GM13976 (cell line): ENCODE results near the gene DSCAML1.

Source experiments
- DNase-seq: peaks from one replicate; pipeline ENCODE4 v3.0.0; 2012; ENCODE audit warnings: low spot score
- CTCF ChIP-seq: IDR thresholded peaks from 2 replicates; pipeline ENCODE4 v1.5.1; 2012; ENCODE audit warnings: borderline replicate concordance, mild to moderate bottlenecking; ENCODE audit not compliant: insufficient read depth; ENCODE audit errors: extremely low read depth, missing control alignments, control extremely low read depth
- in situ Hi-C: fragments of 300-500 bp; cut with MboI; formaldehyde crosslinking; loops from one replicate; pipeline ENCODE4 v1.12.0; 2022; ENCODE audit warnings: low sequenced_read_pairs, mixed read lengths, inconsistent platforms; ENCODE audit not compliant: unreplicated experiment

The DSCAML1 gene

GRCh38 chr11:117473481-117474091 lies 323.4 kb downstream of the DSCAML1 start:
- in situ Hi-C loops: no loop called here
- DNase-seq: no peak
- no peak for TF ChIP-seq CTCF

GRCh38 chr11:117471776-117472175 lies 325.2 kb downstream of the DSCAML1 start:
- no peak for DNase-seq
- TF ChIP-seq CTCF: no peak
- in situ Hi-C loops: no loop called here

GRCh38 chr11:117470576-117470975 lies 326.4 kb downstream of the DSCAML1 start:
- TF ChIP-seq CTCF: no peak
- in situ Hi-C loops: no loop called here
- DNase-seq: no peak

- DNase-seq: no peak
- in situ Hi-C loops: no loop called here
- no peak for TF ChIP-seq CTCF
These were observed 328.1 kb downstream of the DSCAML1 start for GRCh38 chr11:117468888-117469287.

- in situ Hi-C loops: no loop called here
- TF ChIP-seq CTCF: no peak
- no peak for DNase-seq
These were observed 329.2 kb downstream of the DSCAML1 start for GRCh38 chr11:117467770-117468169.

- in situ Hi-C loops: no loop called here
- TF ChIP-seq CTCF: no peak
- DNase-seq: no peak
These were observed 330.1 kb downstream of the DSCAML1 start for GRCh38 chr11:117466966-117467365.

GRCh38 chr11:117465236-117465997 lies 331.6 kb downstream of the DSCAML1 start:
- in situ Hi-C loops: no loop called here
- DNase-seq: no peak
- TF ChIP-seq CTCF: no peak
